Cardiac muscle cell (in vitro differentiated cells and primary cell): ENCODE data around the gene ARHGAP4. TPM values are rescaled to one million over a fixed set of nuclear protein-coding genes. Genes with fewer than 3 reads are reported as not detected.

Experiments
- DNase-seq, 2 donors: peaks; one replicate each; pipeline versions ENCODE4 v3.0.0 to v3.0.0-alpha.2; 2010 to 2017; ENCODE audit warnings: low read depth in 1 of 2, low spot score in 1 of 2
- H3K27ac ChIP-seq: fragments of 200-600 bp; sonication (generic); 2 replicates; pipeline ENCODE4 v1.5.1; 2016
- H3K27me3 ChIP-seq: fragments of 200-600 bp; sonication (generic); 2 replicates; pipeline ENCODE4 v1.6.0; 2016; ENCODE audit warnings: control low read depth
- H3K36me3 ChIP-seq: fragments of 200-600 bp; sonication (generic); 2 replicates; pipeline ENCODE4 v1.5.1; 2016; ENCODE audit warnings: control low read depth
- H3K4me1 ChIP-seq: fragments of 200-600 bp; sonication (generic); 2 replicates; pipeline ENCODE4 v1.8.1; 2017; ENCODE audit warnings: low read depth, mild to moderate bottlenecking, mixed run types
- H3K4me3 ChIP-seq: fragments of 200-600 bp; sonication (generic); 2 replicates; pipeline ENCODE4 v1.5.1; 2016; ENCODE audit warnings: mild to moderate bottlenecking
- H3K9me3 ChIP-seq: fragments of 200-600 bp; sonication (generic); 2 replicates; pipeline ENCODE4 v1.5.1; 2017; ENCODE audit warnings: low read depth, mild to moderate bottlenecking, control low read depth
- polyA plus RNA-seq: library from polyadenylated mRNA; unstranded; fragments of >200 nt; fragmentation: Nextera tagmentation; extraction: Ambion mirVana; gene quantifications from 2 replicates; pipeline ENCODE4 v1.2.1, GENCODE V29; 2016
- total RNA-seq: library from RNA; depleted of rRNA; stranded (reverse); fragments of >200 nt; gene quantifications from 2 replicates; pipeline ENCODE4 v1.2.3, GENCODE V29; 2016
- TF ChIP-seq, protein P1 (sequence below): IDR thresholded peaks from 2 replicates; pipeline ENCODE4 v1.5.1; 2012; ENCODE audit warnings: low read depth, mild to moderate bottlenecking, low read length

The ARHGAP4 gene
- total and polyA plus RNA-seq, 2 experiments from 2014 or later: 16.5 to 47.4 TPM

DNA sequence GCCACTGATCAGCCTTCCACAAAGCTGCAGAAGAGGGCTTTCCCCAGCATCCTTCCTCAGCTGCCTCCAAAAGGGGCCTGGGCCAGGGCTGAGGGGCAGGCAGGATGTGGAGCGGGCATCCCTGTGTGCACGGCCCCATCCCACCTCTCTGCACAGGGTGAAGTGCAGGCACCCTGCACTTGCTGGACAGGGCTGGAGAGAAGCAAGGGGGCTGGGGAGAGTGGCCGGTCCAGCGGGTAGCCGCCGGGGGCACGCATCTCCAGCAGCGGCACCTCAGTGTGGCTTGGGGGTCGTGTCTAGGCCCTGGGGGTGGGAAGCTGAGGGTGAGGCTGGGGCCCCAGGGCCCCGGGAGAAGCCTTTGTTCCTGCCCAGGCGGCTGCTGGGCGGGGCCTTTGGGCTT, 18.6 kb downstream of the ARHGAP4 start:
- H3K4me3 ChIP-seq: no peak overlapping the region
- no peak overlapping the region for H3K27ac ChIP-seq
- no peaks in the 10 kb centered on the region for H3K9me3 ChIP-seq
- H3K27me3 ChIP-seq: no peaks in the 10 kb centered on the region
- DNase-seq: no peak
- H3K36me3 ChIP-seq: no peaks in the 10 kb centered on the region
- TF ChIP-seq, protein P1, sequence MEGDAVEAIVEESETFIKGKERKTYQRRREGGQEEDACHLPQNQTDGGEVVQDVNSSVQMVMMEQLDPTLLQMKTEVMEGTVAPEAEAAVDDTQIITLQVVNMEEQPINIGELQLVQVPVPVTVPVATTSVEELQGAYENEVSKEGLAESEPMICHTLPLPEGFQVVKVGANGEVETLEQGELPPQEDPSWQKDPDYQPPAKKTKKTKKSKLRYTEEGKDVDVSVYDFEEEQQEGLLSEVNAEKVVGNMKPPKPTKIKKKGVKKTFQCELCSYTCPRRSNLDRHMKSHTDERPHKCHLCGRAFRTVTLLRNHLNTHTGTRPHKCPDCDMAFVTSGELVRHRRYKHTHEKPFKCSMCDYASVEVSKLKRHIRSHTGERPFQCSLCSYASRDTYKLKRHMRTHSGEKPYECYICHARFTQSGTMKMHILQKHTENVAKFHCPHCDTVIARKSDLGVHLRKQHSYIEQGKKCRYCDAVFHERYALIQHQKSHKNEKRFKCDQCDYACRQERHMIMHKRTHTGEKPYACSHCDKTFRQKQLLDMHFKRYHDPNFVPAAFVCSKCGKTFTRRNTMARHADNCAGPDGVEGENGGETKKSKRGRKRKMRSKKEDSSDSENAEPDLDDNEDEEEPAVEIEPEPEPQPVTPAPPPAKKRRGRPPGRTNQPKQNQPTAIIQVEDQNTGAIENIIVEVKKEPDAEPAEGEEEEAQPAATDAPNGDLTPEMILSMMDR: no peak
- no peaks in the 10 kb centered on the region for H3K4me1 ChIP-seq

DNA sequence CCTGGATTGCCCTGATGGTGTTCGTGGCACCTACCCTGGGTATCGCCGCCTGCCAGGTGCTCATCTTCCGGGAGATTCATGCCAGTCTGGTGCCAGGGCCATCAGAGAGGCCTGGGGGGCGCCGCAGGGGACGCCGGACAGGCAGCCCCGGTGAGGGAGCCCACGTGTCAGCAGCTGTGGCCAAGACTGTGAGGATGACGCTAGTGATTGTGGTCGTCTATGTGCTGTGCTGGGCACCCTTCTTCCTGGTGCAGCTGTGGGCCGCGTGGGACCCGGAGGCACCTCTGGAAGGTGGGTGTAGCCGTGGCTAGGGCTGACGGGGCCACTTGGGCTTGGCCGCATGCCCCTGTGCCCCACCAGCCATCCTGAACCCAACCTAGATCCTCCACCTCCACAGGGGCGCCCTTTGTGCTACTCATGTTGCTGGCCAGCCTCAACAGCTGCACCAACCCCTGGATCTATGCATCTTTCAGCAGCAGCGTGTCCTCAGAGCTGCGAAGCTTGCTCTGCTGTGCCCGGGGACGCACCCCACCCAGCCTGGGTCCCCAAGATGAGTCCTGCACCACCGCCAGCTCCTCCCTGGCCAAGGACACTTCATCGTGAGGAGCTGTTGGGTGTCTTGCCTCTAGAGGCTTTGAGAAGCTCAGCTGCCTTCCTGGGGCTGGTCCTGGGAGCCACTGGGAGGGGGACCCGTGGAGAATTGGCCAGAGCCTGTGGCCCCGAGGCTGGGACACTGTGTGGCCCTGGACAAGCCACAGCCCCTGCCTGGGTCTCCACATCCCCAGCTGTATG, 19.7 kb downstream of the ARHGAP4 start:
- H3K27ac ChIP-seq: no peak overlapping the region
- H3K4me3 ChIP-seq: no peak overlapping the region
- no peaks in the 10 kb centered on the region for H3K27me3 ChIP-seq
- DNase-seq: no peak
- TF ChIP-seq, protein P1: no peak
- no peaks in the 10 kb centered on the region for H3K36me3 ChIP-seq
- H3K9me3 ChIP-seq: no peaks in the 10 kb centered on the region
- H3K4me1 ChIP-seq: no peaks in the 10 kb centered on the region

- TF ChIP-seq, protein P1: no peak
- no peak for DNase-seq
- Histone ChIP-seq H3K4me3 (no peak overlapping the region), H3K27me3 (no peaks in the 10 kb centered on the region), H3K9me3 (no peaks in the 10 kb centered on the region), H3K27ac (no peak overlapping the region), H3K4me1 (no peaks in the 10 kb centered on the region), H3K36me3 (no peaks in the 10 kb centered on the region)
Observed at GRCh38 chrX:153905481-153906095, 20.5 kb downstream of the ARHGAP4 start.

DNA sequence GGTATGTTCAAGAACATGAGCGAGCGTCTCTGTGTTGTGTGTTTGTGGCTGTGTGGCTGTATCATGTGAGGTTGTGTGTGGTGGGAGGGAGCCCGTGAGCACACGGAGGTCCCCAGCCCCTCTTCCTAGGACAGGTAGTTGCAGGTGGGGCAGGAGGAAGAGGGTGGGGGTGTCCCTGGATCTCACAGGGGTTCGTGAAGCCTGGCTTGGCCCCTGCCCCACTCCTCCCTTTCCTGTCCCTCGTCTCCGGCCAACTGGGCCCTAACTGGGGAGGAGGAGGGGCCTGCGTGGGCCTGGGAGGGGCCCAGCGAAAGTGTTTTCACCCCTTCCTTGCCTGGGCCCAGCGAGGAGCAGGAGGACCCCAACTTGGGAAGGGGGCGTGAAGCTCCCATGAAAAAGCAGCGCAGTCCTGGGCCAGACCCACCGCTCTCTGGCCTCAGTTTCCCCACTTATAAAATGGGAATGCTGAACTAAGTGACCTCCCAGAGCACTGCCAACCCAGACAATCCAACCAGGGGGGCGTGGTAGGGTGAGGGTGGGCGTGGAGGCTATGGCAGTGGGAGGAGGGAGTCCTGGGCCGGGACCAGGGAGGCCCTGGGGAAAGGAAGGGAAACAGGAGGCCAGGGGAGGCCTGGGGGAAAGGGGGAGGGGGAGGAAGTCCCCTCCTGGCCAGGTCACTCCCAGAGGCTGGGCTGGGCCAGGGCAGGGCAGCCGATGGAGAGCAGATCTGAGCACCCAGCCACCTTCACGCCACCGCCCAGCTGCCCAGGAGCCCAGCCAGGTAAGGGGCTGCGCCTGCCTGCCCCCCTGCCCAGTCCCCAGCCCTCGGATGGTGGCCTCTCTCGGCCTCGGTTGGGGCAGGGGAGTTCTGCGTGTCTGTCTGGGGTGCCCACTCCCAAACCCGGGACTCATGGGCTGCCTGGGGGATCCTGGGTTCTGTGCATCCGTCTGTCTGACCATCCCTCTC, 21.8 kb downstream of the ARHGAP4 start, which contains the start of gene AVPR2:
AVPR2 (plus strand) TSS at position 683 of the 967 bp plus-strand sequence. CDS start 473 bp downstream, outside the sequence.
- no peaks in the 10 kb centered on the region for H3K4me1 ChIP-seq
- TF ChIP-seq, protein P1: no peak
- no peak within 1 kb of the TSS for H3K4me3 ChIP-seq
- DNase-seq: no peak
- H3K27me3 ChIP-seq: no peaks in the 10 kb centered on the region
- no peak within 1 kb of the TSS for H3K27ac ChIP-seq
- H3K36me3 ChIP-seq: no peaks in the 10 kb centered on the region
- H3K9me3 ChIP-seq: no peaks in the 10 kb centered on the region

GRCh38 chrX:153903238-153903980, 22.7 kb downstream of the ARHGAP4 start:
- Histone ChIP-seq H3K9me3 (no peaks in the 10 kb centered on the region), H3K4me3 (no peak overlapping the region), H3K27ac (no peak overlapping the region), H3K36me3 (no peaks in the 10 kb centered on the region), H3K27me3 (no peaks in the 10 kb centered on the region), H3K4me1 (no peaks in the 10 kb centered on the region)
- no peak for DNase-seq
- TF ChIP-seq, protein P1: no peak
